A549 (cell line): Measurements from ENCODE around the gene PIEZO2. TPM values are rescaled to one million over a fixed set of nuclear protein-coding genes. Genes with fewer than 3 reads are reported as not detected.

Experiments used
- ATAC-seq, 2 experiments: fragments of 200-7000 bp in 1 of 2; fragments of >200 bp in 1 of 2; cut with Nextera tagmentation in 1 of 2; cut with Tn5 transposase in 1 of 2; 3 replicates each; pipeline versions ENCODE4 v1.8.0 to v1.9.1; 2018 to 2020; ENCODE audit warnings: mild to moderate bottlenecking in 1 of 2, moderate library complexity in 1 of 2
- CTCF ChIA-PET: fragments of 300-600 bp; sonication (Branson Sonifier 250); formaldehyde crosslinking; extraction: SDS; loops from one replicate; lab custom pipeline; 2021; ENCODE audit warnings: antibody characterized with exemption, inconsistent platforms; lab: Yijun Ruan, JAX
- POLR2A ChIA-PET: fragments of 350-600 bp; formaldehyde crosslinking; extraction: SDS; loops from one replicate; lab custom pipeline; 2021; ENCODE audit warnings: antibody characterized with exemption, inconsistent platforms; lab: Yijun Ruan, JAX
- DNase-seq, 2 experiments: peaks; one replicate each; pipeline versions ENCODE4 v3.0.0 to v3.0.0-alpha.2; 2011 to 2016; ENCODE audit warnings: low read depth in 1 of 2, low spot score in 1 of 2
- FAIRE-seq: peaks from 2 replicates; lab custom pipeline; 2011; peaks lifted over from hg19 to GRCh38; lab: Jason Lieb, UNC
- H3K27ac ChIP-seq, 2 experiments: fragments of >200 bp; sonication (Bioruptor Twin); formaldehyde crosslinking; 3 replicates each; pipeline ENCODE4 v1.5.1; 2016 to 2017
- H3K4me1 ChIP-seq: fragments of >200 bp; sonication (Bioruptor Twin); formaldehyde crosslinking; 3 replicates; pipeline ENCODE4 v1.6.1; 2016
- H3K4me2 ChIP-seq: fragments of >200 bp; sonication (Bioruptor Twin); formaldehyde crosslinking; 3 replicates; pipeline ENCODE4 v1.6.1; 2016
- H3K4me3 ChIP-seq: fragments of >200 bp; sonication (Bioruptor Twin); formaldehyde crosslinking; 3 replicates; pipeline ENCODE4 v1.5.1; 2016
- H3K9me3 ChIP-seq: fragments of >200 bp; sonication (Bioruptor Twin); formaldehyde crosslinking; 3 replicates; pipeline ENCODE4 v1.6.1; 2016
- BHLHE40 ChIP-seq: IDR thresholded peaks from 2 replicates; pipeline ENCODE4 v1.6.1; 2012; ENCODE audit warnings: low read depth, low read length, inconsistent platforms
- CHD2 ChIP-seq: fragments of 150-350 bp; IDR thresholded peaks from 2 replicates; pipeline ENCODE4 v1.6.1; 2014; ENCODE audit warnings: low read length; ENCODE audit not compliant: partially characterized antibody
- ESRRA ChIP-seq: fragments of 150-350 bp; IDR thresholded peaks from 2 replicates; pipeline ENCODE4 v1.6.1; 2014; ENCODE audit warnings: mild to moderate bottlenecking, low read length, borderline replicate concordance
- FOSB ChIP-seq: fragments of 250-450 bp; sonication (Bioruptor Pico); IDR thresholded peaks from 2 replicates; pipeline ENCODE4 v1.5.0; 2020; ENCODE audit warnings: mild to moderate bottlenecking, moderate library complexity
- JUN ChIP-seq, 2 experiments: fragments of >200 bp; sonication (Bioruptor Twin); formaldehyde crosslinking; IDR thresholded peaks; 2 replicates in 1 of 2; 3 replicates in 1 of 2; pipeline ENCODE4 v1.6.1; 2016 to 2017
- KDM5A ChIP-seq: fragments of 200-600 bp; sonication (generic); IDR thresholded peaks from 2 replicates; pipeline ENCODE4 v1.6.1; 2016; ENCODE audit warnings: antibody characterized with exemption, mild to moderate bottlenecking
- MAFK ChIP-seq: fragments of 450-650 bp; IDR thresholded peaks from 2 replicates; pipeline ENCODE4 v1.6.1; 2014; ENCODE audit not compliant: partially characterized antibody
- MAZ ChIP-seq: fragments of 150-350 bp; IDR thresholded peaks from 2 replicates; pipeline ENCODE4 v1.6.1; 2014; ENCODE audit warnings: antibody characterized with exemption, low read depth, low read length, borderline replicate concordance
- PHF8 ChIP-seq: fragments of 200-600 bp; sonication (generic); IDR thresholded peaks from 2 replicates; pipeline ENCODE4 v1.6.1; 2016; ENCODE audit warnings: low read depth, mild to moderate bottlenecking, antibody characterized with exemption, moderate library complexity, borderline replicate concordance
- RAD21 ChIP-seq, 2 experiments: fragments of >200 bp in 1 of 2; sonication (Bioruptor Twin) in 1 of 2; formaldehyde crosslinking in 1 of 2; IDR thresholded peaks in 1 of 2; conservative IDR thresholded peaks in 1 of 2; 2 replicates in 1 of 2; 3 replicates in 1 of 2; pipeline ENCODE4 v1.6.1; 2012 to 2018; ENCODE audit warnings: inconsistent platforms in 1 of 2
- RCOR1 ChIP-seq: fragments of 150-350 bp; IDR thresholded peaks from 2 replicates; pipeline ENCODE4 v1.6.1; 2014; ENCODE audit warnings: antibody characterized with exemption, low read length, low read depth
- RFX5 ChIP-seq: fragments of 450-650 bp; IDR thresholded peaks from 2 replicates; pipeline ENCODE4 v1.7.1; 2014; ENCODE audit warnings: antibody characterized with exemption, mild to moderate bottlenecking, moderate library complexity
- SREBF2 ChIP-seq: fragments of 450-650 bp; IDR thresholded peaks from 2 replicates; pipeline ENCODE4 v1.6.1; 2014; ENCODE audit warnings: mild to moderate bottlenecking, moderate library complexity
- WGBS: methylation state at CpG from one replicate; pipeline ENCODE4 v1.1.6; 2017; ENCODE audit errors: missing lambda C conversion rate; 5-methylcytosine and 5-hydroxymethylcytosine counted together
- polyA plus RNA-seq, 4 experiments: library from polyadenylated mRNA; depleted of rRNA in 3 of 4; stranded (reverse); fragments of >200 nt; fragmentation: RNase III in 1 of 4; extraction: RNeasy Plus Mini Kit Qiagen cat#74134 plus additional on column Dnase treatment in 1 of 4; gene quantifications; 2 replicates in 3 of 4; 3 replicates in 1 of 4; pipeline ENCODE4 v1.2.3, GENCODE V29; 2011 to 2017
- TF ChIP-seq, protein P1 (sequence below): fragments of 200-600 bp; sonication (generic); IDR thresholded peaks from 2 replicates; pipeline ENCODE4 v1.6.1; 2016; ENCODE audit warnings: antibody characterized with exemption, mild to moderate bottlenecking, moderate library complexity
- TF ChIP-seq, protein P2 (sequence below): fragments of 250-450 bp; sonication (Bioruptor Pico); IDR thresholded peaks from 2 replicates; pipeline ENCODE4 v1.5.0; 2021; ENCODE audit warnings: mild to moderate bottlenecking, moderate library complexity, borderline replicate concordance
- TF ChIP-seq, protein P3 (sequence below): fragments of >200 bp; sonication (Bioruptor Twin); formaldehyde crosslinking; IDR thresholded peaks from 3 replicates; pipeline ENCODE4 v1.5.1; 2016
- TF ChIP-seq, protein P4 (sequence below): fragments of 450-650 bp; IDR thresholded peaks from 2 replicates; pipeline ENCODE4 v1.6.1; 2014; ENCODE audit warnings: antibody characterized with exemption

PIEZO2 gene
- polyA plus RNA-seq, 2 of the 4 experiments (the other 2 are of a cell fraction), result 0.80 to 1.6 TPM

DNA sequence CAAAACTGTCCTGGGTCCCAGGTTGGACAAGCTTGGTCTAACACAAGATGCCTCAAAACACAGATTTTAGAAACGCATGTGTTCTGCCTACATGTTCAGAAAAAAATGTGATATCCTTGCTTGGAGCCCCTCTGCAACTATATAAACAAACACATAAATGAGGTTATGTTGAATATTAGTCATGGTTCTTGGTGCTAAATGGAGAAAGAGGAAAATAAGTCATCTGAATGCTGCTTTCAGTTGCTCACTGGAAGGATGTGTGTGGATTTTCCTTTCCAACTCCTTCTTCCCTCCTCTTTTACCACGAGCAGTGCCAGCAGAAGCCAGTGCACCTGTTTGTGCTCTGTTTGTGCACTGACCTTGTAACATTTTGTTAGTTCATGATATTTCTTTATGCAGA, 85.3 kb downstream of the PIEZO2 start (continued):
- TF ChIP-seq CHD2 (no peak), BHLHE40 (no peak), KDM5A (no peak), MAZ (no peak), RFX5 (no peak)
- TF ChIP-seq, protein P1, sequence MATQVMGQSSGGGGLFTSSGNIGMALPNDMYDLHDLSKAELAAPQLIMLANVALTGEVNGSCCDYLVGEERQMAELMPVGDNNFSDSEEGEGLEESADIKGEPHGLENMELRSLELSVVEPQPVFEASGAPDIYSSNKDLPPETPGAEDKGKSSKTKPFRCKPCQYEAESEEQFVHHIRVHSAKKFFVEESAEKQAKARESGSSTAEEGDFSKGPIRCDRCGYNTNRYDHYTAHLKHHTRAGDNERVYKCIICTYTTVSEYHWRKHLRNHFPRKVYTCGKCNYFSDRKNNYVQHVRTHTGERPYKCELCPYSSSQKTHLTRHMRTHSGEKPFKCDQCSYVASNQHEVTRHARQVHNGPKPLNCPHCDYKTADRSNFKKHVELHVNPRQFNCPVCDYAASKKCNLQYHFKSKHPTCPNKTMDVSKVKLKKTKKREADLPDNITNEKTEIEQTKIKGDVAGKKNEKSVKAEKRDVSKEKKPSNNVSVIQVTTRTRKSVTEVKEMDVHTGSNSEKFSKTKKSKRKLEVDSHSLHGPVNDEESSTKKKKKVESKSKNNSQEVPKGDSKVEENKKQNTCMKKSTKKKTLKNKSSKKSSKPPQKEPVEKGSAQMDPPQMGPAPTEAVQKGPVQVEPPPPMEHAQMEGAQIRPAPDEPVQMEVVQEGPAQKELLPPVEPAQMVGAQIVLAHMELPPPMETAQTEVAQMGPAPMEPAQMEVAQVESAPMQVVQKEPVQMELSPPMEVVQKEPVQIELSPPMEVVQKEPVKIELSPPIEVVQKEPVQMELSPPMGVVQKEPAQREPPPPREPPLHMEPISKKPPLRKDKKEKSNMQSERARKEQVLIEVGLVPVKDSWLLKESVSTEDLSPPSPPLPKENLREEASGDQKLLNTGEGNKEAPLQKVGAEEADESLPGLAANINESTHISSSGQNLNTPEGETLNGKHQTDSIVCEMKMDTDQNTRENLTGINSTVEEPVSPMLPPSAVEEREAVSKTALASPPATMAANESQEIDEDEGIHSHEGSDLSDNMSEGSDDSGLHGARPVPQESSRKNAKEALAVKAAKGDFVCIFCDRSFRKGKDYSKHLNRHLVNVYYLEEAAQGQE, result no peak
- TF ChIP-seq, all 56 proteins: peak for 0

DNA sequence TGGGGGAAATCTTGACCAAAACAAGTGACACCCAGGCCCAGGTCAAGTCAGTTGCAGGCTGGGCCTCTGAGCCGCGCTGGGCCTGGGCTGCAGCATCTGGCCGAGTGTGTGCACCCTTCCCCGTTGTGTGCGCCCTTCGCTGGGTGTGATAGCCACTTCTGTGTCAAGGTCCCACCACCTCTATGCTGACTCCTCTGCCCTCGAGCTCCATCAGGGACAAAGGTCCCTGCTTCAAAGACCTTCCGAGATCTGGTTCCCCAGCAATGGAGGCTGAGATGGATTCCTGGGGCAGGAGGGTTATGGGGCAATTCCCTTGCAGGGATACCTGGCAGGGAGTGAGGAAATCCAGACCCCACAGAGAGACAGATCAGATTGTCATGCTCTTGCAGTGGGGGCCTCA, 93.6 kb downstream of the PIEZO2 start:
- no peak for FAIRE-seq
- Histone ChIP-seq H3K4me3 (no peak overlapping the region), H3K9me3 (no peaks in the 10 kb centered on the region)
- TF ChIP-seq, protein P2, sequence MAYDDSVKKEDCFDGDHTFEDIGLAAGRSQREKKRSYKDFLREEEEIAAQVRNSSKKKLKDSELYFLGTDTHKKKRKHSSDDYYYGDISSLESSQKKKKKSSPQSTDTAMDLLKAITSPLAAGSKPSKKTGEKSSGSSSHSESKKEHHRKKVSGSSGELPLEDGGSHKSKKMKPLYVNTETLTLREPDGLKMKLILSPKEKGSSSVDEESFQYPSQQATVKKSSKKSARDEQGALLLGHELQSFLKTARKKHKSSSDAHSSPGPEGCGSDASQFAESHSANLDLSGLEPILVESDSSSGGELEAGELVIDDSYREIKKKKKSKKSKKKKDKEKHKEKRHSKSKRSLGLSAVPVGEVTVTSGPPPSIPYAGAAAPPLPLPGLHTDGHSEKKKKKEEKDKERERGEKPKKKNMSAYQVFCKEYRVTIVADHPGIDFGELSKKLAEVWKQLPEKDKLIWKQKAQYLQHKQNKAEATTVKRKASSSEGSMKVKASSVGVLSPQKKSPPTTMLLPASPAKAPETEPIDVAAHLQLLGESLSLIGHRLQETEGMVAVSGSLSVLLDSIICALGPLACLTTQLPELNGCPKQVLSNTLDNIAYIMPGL (CRISPR knock-in tag), result no peak
- no peak for TF ChIP-seq MAFK
- TF ChIP-seq, all 56 proteins: peak for 0
- WGBS, result 55% methylated on average over 7 of the region's 8 CpGs
- ChIA-PET CTCF (interaction anchor here (0.8 to 1.1 kb wide), 2 partner anchors 15 to 204 kb away, joined by 3 read pairs; no protein-coding TSS in a partner anchor), POLR2A (no interaction called here)
- H3K4me1 ChIP-seq, result 0 out of 3 replicates have a peak, but pooled peaks cover 3% of the 10 kb centered on the region
- no peak overlapping the region for H3K4me2 ChIP-seq
- DNase-seq (no peak), ATAC-seq (no peak)
- no peak overlapping the region for H3K27ac ChIP-seq

DNA sequence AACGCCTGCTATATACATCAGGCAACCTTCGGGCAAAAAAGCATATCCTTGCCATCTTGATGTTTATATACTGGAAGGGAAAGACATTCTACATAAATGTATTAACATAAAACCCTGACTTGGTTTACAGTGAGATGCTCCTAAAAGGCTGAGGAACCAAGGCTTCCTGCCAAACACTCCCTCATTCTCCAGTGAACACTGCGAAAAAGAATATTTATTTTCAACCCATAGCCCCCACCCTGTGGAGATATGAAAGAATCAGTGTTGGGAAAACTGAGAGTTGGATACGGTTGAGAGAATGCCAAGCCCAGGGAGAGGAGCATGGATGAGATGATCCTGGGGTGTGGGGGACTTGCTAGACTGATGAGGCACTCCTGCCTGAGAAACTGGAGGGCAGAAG, 94.9 kb downstream of the PIEZO2 start:
- FAIRE-seq (no peak), ATAC-seq (no peak)
- CTCF ChIA-PET, result interaction anchor here (1.1 kb wide), 1 partner anchor 203 kb away, joined by 3 read pairs; no protein-coding TSS in a partner anchor

More for the DNA sequence above, 94.9 kb downstream of the PIEZO2 start:
- Histone ChIP-seq H3K4me1 (0 out of 3 replicates have a peak, but pooled peaks cover 3% of the 10 kb centered on the region), H3K27ac (no peak overlapping the region), H3K9me3 (no peaks in the 10 kb centered on the region), H3K4me2 (no peak overlapping the region), H3K4me3 (no peak overlapping the region)
- TF ChIP-seq, protein P2 (CRISPR knock-in tag), result no peak
- TF ChIP-seq, protein P3, sequence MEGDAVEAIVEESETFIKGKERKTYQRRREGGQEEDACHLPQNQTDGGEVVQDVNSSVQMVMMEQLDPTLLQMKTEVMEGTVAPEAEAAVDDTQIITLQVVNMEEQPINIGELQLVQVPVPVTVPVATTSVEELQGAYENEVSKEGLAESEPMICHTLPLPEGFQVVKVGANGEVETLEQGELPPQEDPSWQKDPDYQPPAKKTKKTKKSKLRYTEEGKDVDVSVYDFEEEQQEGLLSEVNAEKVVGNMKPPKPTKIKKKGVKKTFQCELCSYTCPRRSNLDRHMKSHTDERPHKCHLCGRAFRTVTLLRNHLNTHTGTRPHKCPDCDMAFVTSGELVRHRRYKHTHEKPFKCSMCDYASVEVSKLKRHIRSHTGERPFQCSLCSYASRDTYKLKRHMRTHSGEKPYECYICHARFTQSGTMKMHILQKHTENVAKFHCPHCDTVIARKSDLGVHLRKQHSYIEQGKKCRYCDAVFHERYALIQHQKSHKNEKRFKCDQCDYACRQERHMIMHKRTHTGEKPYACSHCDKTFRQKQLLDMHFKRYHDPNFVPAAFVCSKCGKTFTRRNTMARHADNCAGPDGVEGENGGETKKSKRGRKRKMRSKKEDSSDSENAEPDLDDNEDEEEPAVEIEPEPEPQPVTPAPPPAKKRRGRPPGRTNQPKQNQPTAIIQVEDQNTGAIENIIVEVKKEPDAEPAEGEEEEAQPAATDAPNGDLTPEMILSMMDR, result no peak
- no peak for TF ChIP-seq RAD21 (conservative IDR thresholded peaks at IDR 0.05 in 1 of 2, IDR thresholded peaks at IDR 0.05 in 1 of 2)
- TF ChIP-seq SREBF2, result no peak
- no peak for TF ChIP-seq PHF8
- TF ChIP-seq, protein P4, sequence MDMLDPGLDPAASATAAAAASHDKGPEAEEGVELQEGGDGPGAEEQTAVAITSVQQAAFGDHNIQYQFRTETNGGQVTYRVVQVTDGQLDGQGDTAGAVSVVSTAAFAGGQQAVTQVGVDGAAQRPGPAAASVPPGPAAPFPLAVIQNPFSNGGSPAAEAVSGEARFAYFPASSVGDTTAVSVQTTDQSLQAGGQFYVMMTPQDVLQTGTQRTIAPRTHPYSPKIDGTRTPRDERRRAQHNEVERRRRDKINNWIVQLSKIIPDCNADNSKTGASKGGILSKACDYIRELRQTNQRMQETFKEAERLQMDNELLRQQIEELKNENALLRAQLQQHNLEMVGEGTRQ, result no peak
- TF ChIP-seq ESRRA, result no peak
- TF ChIP-seq JUN (IDR thresholded peaks at IDR 0.05), result no peak
- TF ChIP-seq FOSB (CRISPR knock-in tag), result no peak
- no peak for TF ChIP-seq RCOR1
- POLR2A ChIA-PET, result no interaction called here
- 34% methylated on average over 4 of the region's 4 CpGs for WGBS
- no peak for DNase-seq
